Trophoblast cell (in vitro differentiated cells and primary cell): ENCODE measurements around the gene GLIPR2.
A peak's percentile ranks its signal among the peaks of the same experiment; 100 is the strongest.

Experiments
- DNase-seq, 2 donors: peaks; one replicate each; pipeline ENCODE4 v3.0.0-alpha.2; 2016
- H2AFZ ChIP-seq: 2 replicates; pipeline ENCODE4 v1.6.1; 2013; ENCODE audit warnings: low read length, moderate library complexity, mild to moderate bottlenecking; ENCODE audit not compliant: insufficient read depth, poor library complexity
- H2AK5ac ChIP-seq: 2 replicates; pipeline ENCODE4 v1.6.1; 2013; ENCODE audit warnings: mild to moderate bottlenecking, low read length
- H2BK120ac ChIP-seq: 2 replicates; pipeline ENCODE4 v1.6.1; 2013; ENCODE audit warnings: low read length, mild to moderate bottlenecking, moderate library complexity; ENCODE audit not compliant: insufficient read depth, poor library complexity
- H2BK12ac ChIP-seq: 2 replicates; pipeline ENCODE4 v1.6.1; 2013; ENCODE audit warnings: mild to moderate bottlenecking, low read length, moderate library complexity
- H2BK5ac ChIP-seq: 2 replicates; pipeline ENCODE4 v1.6.1; 2013; ENCODE audit warnings: low read length, low read depth, moderate library complexity, mild to moderate bottlenecking; ENCODE audit not compliant: poor library complexity
- H3K14ac ChIP-seq: 2 replicates; pipeline ENCODE4 v1.6.1; 2013; ENCODE audit warnings: mild to moderate bottlenecking, low read length
- H3K18ac ChIP-seq: 2 replicates; pipeline ENCODE4 v1.6.1; 2013; ENCODE audit warnings: mild to moderate bottlenecking, low read length
- H3K23ac ChIP-seq: 2 replicates; pipeline ENCODE4 v1.6.1; 2013; ENCODE audit warnings: low read length
- H3K27ac ChIP-seq: 2 replicates; pipeline ENCODE4 v1.5.1; 2013; ENCODE audit warnings: low read depth, mild to moderate bottlenecking, inconsistent platforms, low read length, moderate library complexity
- H3K27me3 ChIP-seq: 2 replicates; pipeline ENCODE4 v1.6.1; 2013; ENCODE audit warnings: inconsistent platforms, mild to moderate bottlenecking, low read length, moderate library complexity; ENCODE audit not compliant: insufficient read depth
- H3K36me3 ChIP-seq, 2 experiments: 1 replicate in 1 of 2; 2 replicates in 1 of 2; pipeline ENCODE4 v1.6.1; 2013; ENCODE audit warnings: low read length in 2 of 2, mild to moderate bottlenecking in 2 of 2, moderate library complexity in 1 of 2; ENCODE audit not compliant: insufficient read depth in 2 of 2, control insufficient read depth in 1 of 2
- H3K4ac ChIP-seq: 2 replicates; pipeline ENCODE4 v1.6.1; 2013; ENCODE audit warnings: low read depth, mild to moderate bottlenecking, low read length, moderate library complexity
- H3K4me1 ChIP-seq, 2 experiments: 1 replicate in 1 of 2; 2 replicates in 1 of 2; pipeline ENCODE4 v1.6.1; 2013; ENCODE audit warnings: low read length in 2 of 2, mild to moderate bottlenecking in 2 of 2, moderate library complexity in 1 of 2; ENCODE audit not compliant: insufficient read depth in 2 of 2, control insufficient read depth in 1 of 2
- H3K4me2 ChIP-seq: 2 replicates; pipeline ENCODE4 v1.6.1; 2013; ENCODE audit warnings: inconsistent platforms, mild to moderate bottlenecking, low read length, moderate library complexity
- H3K4me3 ChIP-seq: 2 replicates; pipeline ENCODE4 v1.5.1; 2013; ENCODE audit warnings: mild to moderate bottlenecking, low read depth, low read length, inconsistent platforms
- H3K79me1 ChIP-seq: one replicate; pipeline ENCODE4 v1.6.1; 2013; ENCODE audit warnings: low read length
- H3K79me2 ChIP-seq: 2 replicates; pipeline ENCODE4 v1.6.1; 2013; ENCODE audit warnings: low read length, mild to moderate bottlenecking; ENCODE audit not compliant: control insufficient read depth, insufficient read depth, poor library complexity
- H3K9ac ChIP-seq: 2 replicates; pipeline ENCODE4 v1.6.1; 2013; ENCODE audit warnings: mild to moderate bottlenecking, low read length
- H3K9me3 ChIP-seq: 2 replicates; pipeline ENCODE4 v1.6.1; 2013; ENCODE audit warnings: low read depth, mild to moderate bottlenecking, control low read depth, inconsistent platforms, low read length; ENCODE audit not compliant: insufficient read depth
- H4K12ac ChIP-seq: 2 replicates; pipeline ENCODE4 v1.6.1; 2013; ENCODE audit warnings: low read depth, mild to moderate bottlenecking, low read length, moderate library complexity
- H4K8ac ChIP-seq: 2 replicates; pipeline ENCODE4 v1.6.1; 2013; ENCODE audit warnings: low read depth, mild to moderate bottlenecking, low read length, moderate library complexity
- H4K91ac ChIP-seq: one replicate; pipeline ENCODE4 v1.6.1; 2013; ENCODE audit warnings: low read depth, mild to moderate bottlenecking, low read length, moderate library complexity
- WGBS: extraction: QIAGEN DNeasy Blood & Tissue Kit; methylation state at CpG from one replicate; pipeline ENCODE4 v1.1.7; 2013; ENCODE audit warnings: missing lambda C conversion rate; ENCODE audit not compliant: insufficient read length, insufficient coverage; ENCODE audit errors: extremely low coverage; 5-methylcytosine and 5-hydroxymethylcytosine counted together

GLIPR2 gene

DNA sequence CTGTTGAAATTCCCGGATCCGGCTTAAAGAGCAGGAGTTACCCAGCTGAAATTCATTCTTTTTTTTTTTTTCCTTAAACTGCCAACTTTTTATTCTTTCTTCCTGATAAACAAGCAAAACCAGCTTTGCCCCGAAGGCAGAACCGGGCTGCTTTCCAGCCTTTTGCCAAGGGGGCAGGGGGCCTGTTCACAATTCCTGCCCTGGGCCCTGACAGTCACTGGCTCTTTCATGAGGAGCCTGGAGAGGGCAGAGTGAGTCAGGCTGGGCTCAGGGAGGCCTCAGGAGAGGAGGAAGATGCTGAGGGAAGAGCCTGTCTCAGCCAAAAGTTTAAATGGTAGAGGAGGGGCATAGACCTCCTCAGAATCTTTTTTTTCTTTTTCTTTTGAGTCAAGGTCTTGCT is 4.8 kb downstream of the GLIPR2 start:
- Histone ChIP-seq H2BK5ac (no peak overlapping the region), H3K4me2 (no peak overlapping the region), H3K4me3 (no peak overlapping the region), H3K14ac (no peak overlapping the region), H3K18ac (no peak overlapping the region), H3K36me3 (peaks cover 0 to 22% of the 10 kb centered on the region in 2 experiments), H3K27me3 (peaks cover 4% of the 10 kb centered on the region), H3K4ac (no peak overlapping the region), H4K8ac (no peak overlapping the region), H3K9me3 (peaks cover 7% of the 10 kb centered on the region), H4K91ac (no peak overlapping the region), H3K79me1 (peaks cover 10% of the 10 kb centered on the region), H2AFZ (no peak overlapping the region), H2AK5ac (no peak overlapping the region), H3K9ac (no peak overlapping the region), H3K79me2 (peaks cover 8% of the 10 kb centered on the region), H2BK120ac (no peak overlapping the region), H3K27ac (no peak overlapping the region), H3K23ac (no peak overlapping the region), H3K4me1 (peaks cover 9 to 10% of the 10 kb centered on the region in 2 experiments), H2BK12ac (no peak overlapping the region), H4K12ac (no peak overlapping the region)
- DNase-seq, result peak in 1 of 2 donors; percentile 18
- WGBS, result no CpG with 5 or more reads among the region's 4 CpGs

DNA sequence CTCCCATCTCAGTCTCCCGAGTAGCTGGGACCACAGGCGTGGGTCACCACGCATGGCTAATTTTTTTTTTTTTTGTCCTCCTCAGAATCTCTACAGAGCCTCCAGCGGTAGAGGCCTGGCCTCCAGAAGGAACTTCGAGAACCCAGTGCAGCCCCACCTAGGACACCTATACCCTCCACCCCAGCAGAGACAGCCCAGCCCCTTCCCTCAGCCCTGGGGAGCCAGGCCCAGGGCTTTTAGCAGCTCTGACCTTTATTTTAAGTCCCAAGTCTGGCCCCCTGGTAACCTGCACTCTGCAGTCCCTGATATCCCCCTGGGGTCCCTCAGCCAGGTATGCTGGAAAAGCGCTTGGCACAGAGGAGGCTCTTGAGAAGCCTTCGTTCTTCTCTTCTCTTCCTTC is 5.2 kb downstream of the GLIPR2 start:
- Histone ChIP-seq H3K79me2 (peaks cover 5% of the 10 kb centered on the region), H3K14ac (no peak overlapping the region), H4K12ac (no peak overlapping the region), H3K4me1 (peaks cover 9% of the 10 kb centered on the region in 2 experiments), H3K9ac (no peak overlapping the region), H3K27ac (no peak overlapping the region), H2BK120ac (no peak overlapping the region), H3K4me2 (no peak overlapping the region), H4K91ac (no peak overlapping the region), H3K23ac (no peak overlapping the region), H3K79me1 (peaks cover 7% of the 10 kb centered on the region), H2AK5ac (no peak overlapping the region), H3K4ac (no peak overlapping the region), H2BK12ac (no peak overlapping the region), H3K27me3 (peaks cover 4% of the 10 kb centered on the region), H3K4me3 (no peak overlapping the region), H3K36me3 (peaks cover 0 to 22% of the 10 kb centered on the region in 2 experiments), H2AFZ (no peak overlapping the region), H2BK5ac (no peak overlapping the region), H3K18ac (no peak overlapping the region), H4K8ac (no peak overlapping the region), H3K9me3 (peaks cover 7% of the 10 kb centered on the region)
- no CpG with 5 or more reads among the region's 7 CpGs for WGBS
- DNase-seq, result no peak

DNA sequence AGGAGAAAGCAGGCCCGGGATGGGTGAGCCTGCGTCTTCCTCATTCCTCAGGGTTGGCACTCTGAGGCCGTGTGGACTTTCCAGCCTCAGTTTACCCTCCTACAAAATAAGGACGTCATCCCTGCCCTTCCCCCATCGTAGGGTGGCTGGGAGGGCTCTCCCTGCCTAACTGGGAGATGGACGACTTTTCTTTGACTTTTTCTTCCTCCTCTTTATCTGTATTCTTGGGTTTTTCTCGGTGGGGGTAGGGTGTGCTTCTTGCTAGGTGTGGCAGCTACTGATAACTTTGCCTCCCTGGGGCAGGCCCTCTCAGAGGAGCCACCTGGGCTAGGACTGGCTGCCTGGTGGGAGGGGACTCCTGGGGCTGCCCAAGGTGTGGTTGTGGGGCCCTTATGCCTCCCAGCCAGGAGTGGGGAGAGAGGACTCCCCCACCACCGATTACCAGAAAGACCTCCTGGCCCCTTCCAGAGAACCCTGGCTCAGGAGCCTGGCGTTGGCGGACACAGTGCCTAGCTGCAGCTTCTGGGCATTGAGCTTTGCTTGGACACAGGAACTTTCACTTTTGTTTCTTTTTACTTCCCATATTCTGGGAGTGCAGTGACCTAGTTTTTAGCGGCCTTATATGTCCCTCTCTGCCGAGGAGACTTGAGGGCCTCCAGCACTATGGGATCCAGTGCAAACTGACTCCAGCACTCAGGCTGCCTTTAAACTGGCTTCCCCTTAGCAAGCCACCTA is 6.1 kb downstream of the GLIPR2 start:
- no peak overlapping the region for H3K4me3 ChIP-seq
- peaks cover 3 to 23% of the 10 kb centered on the region in 2 experiments for H3K36me3 ChIP-seq
- H3K27ac ChIP-seq, result no peak overlapping the region
- peaks cover 2% of the 10 kb centered on the region for H3K27me3 ChIP-seq
- H2AFZ ChIP-seq, result no peak overlapping the region
- no peaks in the 10 kb centered on the region for H3K79me2 ChIP-seq
- H3K9ac ChIP-seq, result no peak overlapping the region
- no peak overlapping the region for H2BK5ac ChIP-seq
- H3K18ac ChIP-seq, result no peak overlapping the region
- H4K12ac ChIP-seq, result no peak overlapping the region
- no peak overlapping the region for H3K23ac ChIP-seq
- no peak for DNase-seq
- no peak overlapping the region for H3K14ac ChIP-seq
- no peak overlapping the region for H3K4ac ChIP-seq
- H3K4me1 ChIP-seq, result peaks cover under 1% of the 10 kb centered on the region in 2 experiments
- H2BK12ac ChIP-seq, result no peak overlapping the region
- H2AK5ac ChIP-seq, result no peak overlapping the region
- H4K91ac ChIP-seq, result no peak overlapping the region
- no peak overlapping the region for H3K4me2 ChIP-seq
- no CpG with 5 or more reads among the region's 12 CpGs for WGBS
- H2BK120ac ChIP-seq, result no peak overlapping the region
- H3K9me3 ChIP-seq, result peaks cover 7% of the 10 kb centered on the region
- no peak overlapping the region for H4K8ac ChIP-seq
- no peaks in the 10 kb centered on the region for H3K79me1 ChIP-seq

DNA sequence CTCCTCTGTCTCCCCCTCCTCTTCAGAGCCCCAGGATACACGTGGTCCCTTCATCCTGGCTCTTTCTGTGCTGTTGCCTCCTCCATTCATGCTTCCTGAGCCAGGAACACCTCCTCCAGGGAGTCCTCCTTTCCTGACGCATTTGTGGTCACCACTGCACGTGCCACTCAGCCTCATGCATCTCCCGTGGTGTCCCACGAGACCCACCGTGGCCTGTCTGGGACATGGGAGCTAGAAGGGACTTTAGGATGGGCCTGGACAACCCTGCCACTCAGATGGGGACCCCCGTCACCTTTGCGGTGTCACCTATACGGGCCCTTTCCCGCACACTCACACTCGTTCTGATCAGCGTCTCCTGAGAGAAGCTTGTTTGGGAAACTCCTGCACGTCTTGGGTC is 6.7 kb downstream of the GLIPR2 start:
- Histone ChIP-seq H2AFZ (no peak overlapping the region), H2BK12ac (no peak overlapping the region), H3K18ac (no peak overlapping the region), H3K79me1 (no peaks in the 10 kb centered on the region), H3K14ac (no peak overlapping the region), H3K4me3 (no peak overlapping the region), H2BK5ac (no peak overlapping the region), H4K12ac (no peak overlapping the region), H3K9ac (no peak overlapping the region), H3K9me3 (peaks cover 8% of the 10 kb centered on the region), H3K79me2 (no peaks in the 10 kb centered on the region), H2AK5ac (no peak overlapping the region), H4K8ac (no peak overlapping the region), H3K36me3 (peaks cover 6 to 24% of the 10 kb centered on the region in 2 experiments), H3K4ac (no peak overlapping the region), H2BK120ac (no peak overlapping the region), H3K23ac (no peak overlapping the region), H3K27me3 (peaks cover 2% of the 10 kb centered on the region), H3K4me2 (no peak overlapping the region), H3K27ac (no peak overlapping the region), H4K91ac (no peak overlapping the region), H3K4me1 (no peaks in the 10 kb centered on the region)
- WGBS, result no CpG with 5 or more reads among the region's 13 CpGs
- no peak for DNase-seq
